HEK293T (cell line): Measurements from ENCODE around the gene SPTA1.

Source experiments
- CTBP1 ChIP-seq: fragments of 450-650 bp; IDR thresholded peaks from 2 replicates; pipeline ENCODE4 v1.6.1; 2016; ENCODE audit warnings: borderline replicate concordance
- ELF4 ChIP-seq: fragments of 450-650 bp; IDR thresholded peaks from 2 replicates; pipeline ENCODE4 v1.6.1; 2017; ENCODE audit warnings: antibody characterized with exemption
- FOXK2 ChIP-seq: fragments of 450-650 bp; IDR thresholded peaks from 2 replicates; pipeline ENCODE4 v1.6.1; 2016; ENCODE audit warnings: mild to moderate bottlenecking
- FOXM1 ChIP-seq: fragments of 450-650 bp; IDR thresholded peaks from 2 replicates; pipeline ENCODE4 v1.6.1; 2017; ENCODE audit warnings: mild to moderate bottlenecking, borderline replicate concordance
- HDGF ChIP-seq: fragments of 450-650 bp; IDR thresholded peaks from 2 replicates; pipeline ENCODE4 v1.6.1; 2017; ENCODE audit warnings: antibody characterized with exemption, borderline replicate concordance
- SP1 ChIP-seq: fragments of 450-650 bp; IDR thresholded peaks from 2 replicates; pipeline ENCODE4 v1.6.1; 2017
- SUZ12 ChIP-seq: fragments of 450-650 bp; IDR thresholded peaks from 2 replicates; pipeline ENCODE4 v1.6.1; 2016; ENCODE audit warnings: mild to moderate bottlenecking
- TARDBP ChIP-seq: fragments of 450-650 bp; IDR thresholded peaks from 2 replicates; pipeline ENCODE4 v1.6.1; 2016
- TF ChIP-seq, protein P1 (sequence below): fragments of 450-650 bp; IDR thresholded peaks from 2 replicates; pipeline ENCODE4 v1.6.1; 2016

DNA sequence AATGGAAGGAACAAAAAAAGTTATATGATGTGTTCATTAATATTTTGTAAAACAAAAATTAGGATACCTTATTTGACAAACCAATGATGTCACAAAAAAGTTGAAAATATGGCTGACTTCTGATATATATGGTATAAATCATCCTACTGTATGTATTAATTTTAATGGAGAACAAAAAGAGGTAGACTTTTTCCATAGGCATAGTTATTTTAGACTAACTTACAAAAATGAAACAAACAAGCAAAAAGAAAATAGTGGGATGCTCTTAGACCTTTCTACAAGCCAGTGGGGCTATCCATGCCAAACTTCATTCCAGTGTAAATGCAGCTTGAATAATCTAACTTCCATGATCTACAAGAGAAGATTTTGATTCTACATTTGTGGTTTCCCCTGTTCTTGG lies 522 bp upstream of the SPTA1 start:
- TF ChIP-seq FOXK2 (no peak), ELF4 (no peak), FOXM1 (no peak), SUZ12 (no peak), HDGF (no peak), SP1 (no peak), CTBP1 (no peak), TARDBP (no peak)
- TF ChIP-seq, protein P1, sequence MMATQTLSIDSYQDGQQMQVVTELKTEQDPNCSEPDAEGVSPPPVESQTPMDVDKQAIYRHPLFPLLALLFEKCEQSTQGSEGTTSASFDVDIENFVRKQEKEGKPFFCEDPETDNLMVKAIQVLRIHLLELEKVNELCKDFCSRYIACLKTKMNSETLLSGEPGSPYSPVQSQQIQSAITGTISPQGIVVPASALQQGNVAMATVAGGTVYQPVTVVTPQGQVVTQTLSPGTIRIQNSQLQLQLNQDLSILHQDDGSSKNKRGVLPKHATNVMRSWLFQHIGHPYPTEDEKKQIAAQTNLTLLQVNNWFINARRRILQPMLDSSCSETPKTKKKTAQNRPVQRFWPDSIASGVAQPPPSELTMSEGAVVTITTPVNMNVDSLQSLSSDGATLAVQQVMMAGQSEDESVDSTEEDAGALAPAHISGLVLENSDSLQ = no peak
